Neural progenitor cell (in vitro differentiated cells): Measurements from ENCODE around the gene GDI2. TPM values are rescaled to one million over a fixed set of nuclear protein-coding genes. Genes with fewer than 3 reads are reported as not detected.
"Not testable (repeated sequence)": the region's sequence is repeated elsewhere in the genome, so short reads cannot be mapped to it uniquely, and the experiment has no call there.

Experiments
- DNase-seq: peaks from one replicate; pipeline ENCODE4 v3.0.0-alpha.2; 2016; ENCODE audit warnings: low spot score
- H2AFZ ChIP-seq: fragments of 200-600 bp; sonication (generic); replicated peaks from 2 replicates; pipeline ENCODE4 v1.6.1; 2016; ENCODE audit warnings: antibody characterized with exemption
- H3F3A ChIP-seq: fragments of 200-600 bp; sonication (generic); 2 replicates; pipeline ENCODE4 v1.6.1; 2016; ENCODE audit warnings: antibody characterized with exemption, low read depth
- H3K27ac ChIP-seq: fragments of 200-600 bp; sonication (generic); 2 replicates; pipeline ENCODE4 v1.5.1; 2016; ENCODE audit warnings: mild to moderate bottlenecking
- H3K27me3 ChIP-seq: fragments of 200-600 bp; sonication (generic); 2 replicates; pipeline ENCODE4 v1.6.1; 2016; ENCODE audit warnings: mild to moderate bottlenecking, moderate library complexity
- H3K36me3 ChIP-seq: fragments of 200-600 bp; sonication (generic); 2 replicates; pipeline ENCODE4 v1.5.1; 2016
- H3K4me1 ChIP-seq: fragments of 200-600 bp; sonication (generic); 2 replicates; pipeline ENCODE4 v1.6.1; 2016; ENCODE audit warnings: mixed run types
- H3K4me2 ChIP-seq: fragments of 200-600 bp; sonication (generic); 2 replicates; pipeline ENCODE4 v1.6.1; 2016
- H3K4me3 ChIP-seq: fragments of 200-600 bp; sonication (generic); 2 replicates; pipeline ENCODE4 v1.5.1; 2016
- H3K79me2 ChIP-seq: fragments of 200-600 bp; sonication (generic); 2 replicates; pipeline ENCODE4 v1.6.1; 2016; ENCODE audit warnings: low read depth
- H3K9ac ChIP-seq: fragments of 200-600 bp; sonication (generic); 2 replicates; pipeline ENCODE4 v1.6.1; 2016
- H3K9me3 ChIP-seq: fragments of 200-600 bp; sonication (generic); 2 replicates; pipeline ENCODE4 v1.5.1; 2016; ENCODE audit warnings: low read depth
- H4K20me1 ChIP-seq: fragments of 200-600 bp; sonication (generic); 2 replicates; pipeline ENCODE4 v1.6.1; 2016; ENCODE audit warnings: low read depth
- H3K27ac Mint-ChIP-seq: 3 replicates; pipeline ENCODE4 v1.8.0; 2021; ENCODE audit warnings: mixed read lengths
- H3K27me3 Mint-ChIP-seq: 2 replicates; pipeline ENCODE4 v1.8.0; 2022; ENCODE audit warnings: low read depth, mild to moderate bottlenecking, inconsistent platforms, moderate library complexity, mixed read lengths; ENCODE audit not compliant: insufficient read depth
- H3K36me3 Mint-ChIP-seq: 3 replicates; pipeline ENCODE4 v1.8.0; 2021; ENCODE audit warnings: mixed read lengths
- H3K4me1 Mint-ChIP-seq: 3 replicates; pipeline ENCODE4 v1.8.0; 2021; ENCODE audit warnings: mixed read lengths
- H3K4me3 Mint-ChIP-seq: 3 replicates; pipeline ENCODE4 v1.8.0; 2021; ENCODE audit warnings: mild to moderate bottlenecking, moderate library complexity, mixed read lengths
- H3K9me3 Mint-ChIP-seq: 3 replicates; pipeline ENCODE4 v1.8.0; 2020; ENCODE audit warnings: mixed read lengths
- EZH2 ChIP-seq: fragments of 200-600 bp; sonication (generic); IDR thresholded peaks from 2 replicates; pipeline ENCODE4 v1.6.1; 2017; ENCODE audit warnings: antibody characterized with exemption, mild to moderate bottlenecking, moderate library complexity
- EZH2phosphoT487 ChIP-seq: fragments of 200-600 bp; sonication (generic); IDR thresholded peaks from 2 replicates; pipeline ENCODE4 v1.6.1; 2017; ENCODE audit warnings: antibody characterized with exemption
- total RNA-seq: library from RNA; depleted of rRNA; stranded (reverse); fragments of >200 nt; gene quantifications from 2 replicates; pipeline ENCODE4 v1.2.3, GENCODE V29; 2015; ENCODE audit warnings: low replicate concordance
- TF ChIP-seq, protein P1 (sequence below): fragments of 200-600 bp; sonication (generic); IDR thresholded peaks from 2 replicates; pipeline ENCODE4 v1.5.1; 2017; ENCODE audit warnings: antibody characterized with exemption, mild to moderate bottlenecking

GDI2 gene
- total RNA-seq, 1 donor from 2014 or later, result 592 TPM

DNA sequence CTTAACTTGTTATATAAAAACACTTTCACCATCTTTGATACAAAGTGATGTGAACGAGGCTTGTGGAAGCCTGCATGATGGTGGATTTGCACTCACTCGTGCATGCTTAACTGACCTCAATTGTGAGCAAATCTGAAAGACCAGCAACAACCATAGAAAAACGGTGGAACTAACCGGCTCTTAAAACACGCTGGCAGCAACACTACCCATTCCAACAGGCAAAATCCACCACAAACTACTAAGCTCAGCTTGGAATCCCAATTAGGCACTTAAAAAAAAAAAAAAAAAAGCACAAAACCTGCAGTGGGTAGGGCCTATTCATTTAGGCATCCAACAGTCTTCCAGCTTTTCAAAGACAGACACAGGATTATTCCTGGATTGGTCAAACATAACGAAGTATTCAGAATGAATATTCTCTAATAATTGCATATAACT lies 1.8 kb downstream of the GDI2 start:
- H3K27me3 ChIP-seq, result no peaks in the 10 kb centered on the region
- no peak overlapping the region for H2AFZ ChIP-seq
- no peak overlapping the region for H3K9ac ChIP-seq
- H3F3A ChIP-seq, result peaks cover 26% of the 10 kb centered on the region
- peaks cover 84% of the 10 kb centered on the region for H3K79me2 ChIP-seq
- Mint-ChIP-seq H3K27me3 (peaks cover 2% of the 10 kb centered on the region), H3K27ac (peak overlapping the region; percentile 17), H3K9me3 (no peaks in the 10 kb centered on the region), H3K36me3 (peaks cover 19% of the 10 kb centered on the region), H3K4me3 (peak overlapping the region; percentile 94), H3K4me1 (peaks cover 32% of the 10 kb centered on the region)
- peak overlapping the region; percentile 98 for H3K4me3 ChIP-seq
- no peak for TF ChIP-seq EZH2
- no peak for TF ChIP-seq EZH2phosphoT487
- TF ChIP-seq, protein P1, sequence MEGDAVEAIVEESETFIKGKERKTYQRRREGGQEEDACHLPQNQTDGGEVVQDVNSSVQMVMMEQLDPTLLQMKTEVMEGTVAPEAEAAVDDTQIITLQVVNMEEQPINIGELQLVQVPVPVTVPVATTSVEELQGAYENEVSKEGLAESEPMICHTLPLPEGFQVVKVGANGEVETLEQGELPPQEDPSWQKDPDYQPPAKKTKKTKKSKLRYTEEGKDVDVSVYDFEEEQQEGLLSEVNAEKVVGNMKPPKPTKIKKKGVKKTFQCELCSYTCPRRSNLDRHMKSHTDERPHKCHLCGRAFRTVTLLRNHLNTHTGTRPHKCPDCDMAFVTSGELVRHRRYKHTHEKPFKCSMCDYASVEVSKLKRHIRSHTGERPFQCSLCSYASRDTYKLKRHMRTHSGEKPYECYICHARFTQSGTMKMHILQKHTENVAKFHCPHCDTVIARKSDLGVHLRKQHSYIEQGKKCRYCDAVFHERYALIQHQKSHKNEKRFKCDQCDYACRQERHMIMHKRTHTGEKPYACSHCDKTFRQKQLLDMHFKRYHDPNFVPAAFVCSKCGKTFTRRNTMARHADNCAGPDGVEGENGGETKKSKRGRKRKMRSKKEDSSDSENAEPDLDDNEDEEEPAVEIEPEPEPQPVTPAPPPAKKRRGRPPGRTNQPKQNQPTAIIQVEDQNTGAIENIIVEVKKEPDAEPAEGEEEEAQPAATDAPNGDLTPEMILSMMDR, result no peak
- peak; percentile 77 for DNase-seq
- no peaks in the 10 kb centered on the region for H3K36me3 ChIP-seq
- H3K4me2 ChIP-seq, result peak overlapping the region; percentile 82
- H3K9me3 ChIP-seq, result no peaks in the 10 kb centered on the region
- peaks cover 60% of the 10 kb centered on the region for H4K20me1 ChIP-seq
- H3K4me1 ChIP-seq, result peaks cover 34% of the 10 kb centered on the region
- H3K27ac ChIP-seq, result peak overlapping the region; percentile 42

DNA sequence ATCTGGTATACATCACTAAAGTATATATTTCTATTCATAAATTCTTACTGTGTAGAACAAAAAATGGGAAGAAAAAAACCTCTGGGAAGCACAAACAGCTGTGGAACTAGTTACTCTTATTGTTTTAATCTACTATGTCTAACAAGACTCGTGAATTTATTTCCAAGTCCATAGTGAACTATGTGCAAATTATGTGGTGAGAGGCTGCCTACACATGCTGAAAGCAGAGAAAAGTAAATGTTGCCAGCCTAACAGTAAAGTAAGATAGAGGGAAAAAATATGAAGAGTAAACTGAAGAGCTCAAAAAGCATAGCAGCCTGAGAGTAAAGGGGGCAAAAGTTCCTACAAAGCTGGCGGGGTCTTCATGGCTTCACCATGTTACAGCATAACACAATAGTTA lies 3.0 kb downstream of the GDI2 start:
- Histone ChIP-seq H2AFZ (no peak overlapping the region), H3K9me3 (no peaks in the 10 kb centered on the region), H3K27ac (no peak overlapping the region), H3K79me2 (peaks cover 95% of the 10 kb centered on the region), H3F3A (peaks cover 30% of the 10 kb centered on the region), H3K4me3 (peak overlapping the region; percentile 98), H3K36me3 (peaks cover 7% of the 10 kb centered on the region), H3K27me3 (no peaks in the 10 kb centered on the region), H3K4me1 (peaks cover 34% of the 10 kb centered on the region), H3K4me2 (peak overlapping the region; percentile 82), H4K20me1 (peaks cover 71% of the 10 kb centered on the region), H3K9ac (peak overlapping the region; percentile 0)
- Mint-ChIP-seq H3K4me1 (peaks cover 32% of the 10 kb centered on the region), H3K27me3 (peaks cover 2% of the 10 kb centered on the region), H3K36me3 (peaks cover 25% of the 10 kb centered on the region), H3K27ac (no peak overlapping the region), H3K9me3 (no peaks in the 10 kb centered on the region), H3K4me3 (peak overlapping the region; percentile 67)
- TF ChIP-seq EZH2phosphoT487, result no peak
- TF ChIP-seq, protein P1, result no peak
- no peak for TF ChIP-seq EZH2
- DNase-seq, result no peak

DNA sequence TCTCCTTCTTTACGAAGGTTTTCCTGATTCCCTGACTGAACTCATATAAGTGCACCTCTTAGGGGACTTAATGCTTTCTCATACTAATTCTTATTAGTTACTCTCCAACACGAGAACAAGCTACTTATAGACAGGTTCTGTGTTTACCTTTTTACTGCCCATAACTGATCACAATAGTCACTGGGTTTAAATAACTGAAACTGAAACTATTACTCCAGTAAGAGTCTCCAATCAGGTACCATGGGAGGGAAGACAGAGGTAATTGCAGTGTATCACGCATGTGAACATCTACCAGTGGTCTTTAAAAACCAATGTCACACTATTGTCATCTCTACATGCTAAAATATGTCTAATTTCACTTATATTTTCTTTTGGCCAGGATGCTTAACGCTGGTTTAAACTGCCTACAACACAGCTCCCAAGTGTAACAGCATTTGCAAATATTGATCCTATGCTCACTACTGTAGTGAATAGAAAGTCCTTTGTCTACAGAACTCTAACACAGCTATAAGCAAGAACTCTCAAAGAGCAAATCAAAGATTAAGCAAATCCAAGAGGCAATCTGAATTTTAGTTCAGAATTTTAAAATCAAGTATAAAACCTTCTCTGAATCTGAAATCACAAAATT lies 3.6 kb downstream of the GDI2 start:
- Histone ChIP-seq H3K4me2 (peak overlapping the region; percentile 82), H3K27ac (no peak overlapping the region), H3K4me1 (peaks cover 30% of the 10 kb centered on the region), H3K79me2 (peaks cover 95% of the 10 kb centered on the region), H3K4me3 (peak overlapping the region; percentile 98), H3F3A (peaks cover 30% of the 10 kb centered on the region), H4K20me1 (peaks cover 71% of the 10 kb centered on the region), H3K9ac (peak overlapping the region; percentile 0), H3K9me3 (no peaks in the 10 kb centered on the region), H3K36me3 (peaks cover 7% of the 10 kb centered on the region), H2AFZ (no peak overlapping the region), H3K27me3 (no peaks in the 10 kb centered on the region)
- H3K4me3 Mint-ChIP-seq, result no peak overlapping the region
- peaks cover 21% of the 10 kb centered on the region for H3K36me3 Mint-ChIP-seq
- peaks cover 28% of the 10 kb centered on the region for H3K4me1 Mint-ChIP-seq
- H3K9me3 Mint-ChIP-seq, result no peaks in the 10 kb centered on the region
- H3K27me3 Mint-ChIP-seq, result no peaks in the 10 kb centered on the region
- DNase-seq, result no peak
- TF ChIP-seq EZH2phosphoT487, result no peak
- TF ChIP-seq EZH2, result no peak
- TF ChIP-seq, protein P1, result no peak
- H3K27ac Mint-ChIP-seq, result no peak overlapping the region

DNA sequence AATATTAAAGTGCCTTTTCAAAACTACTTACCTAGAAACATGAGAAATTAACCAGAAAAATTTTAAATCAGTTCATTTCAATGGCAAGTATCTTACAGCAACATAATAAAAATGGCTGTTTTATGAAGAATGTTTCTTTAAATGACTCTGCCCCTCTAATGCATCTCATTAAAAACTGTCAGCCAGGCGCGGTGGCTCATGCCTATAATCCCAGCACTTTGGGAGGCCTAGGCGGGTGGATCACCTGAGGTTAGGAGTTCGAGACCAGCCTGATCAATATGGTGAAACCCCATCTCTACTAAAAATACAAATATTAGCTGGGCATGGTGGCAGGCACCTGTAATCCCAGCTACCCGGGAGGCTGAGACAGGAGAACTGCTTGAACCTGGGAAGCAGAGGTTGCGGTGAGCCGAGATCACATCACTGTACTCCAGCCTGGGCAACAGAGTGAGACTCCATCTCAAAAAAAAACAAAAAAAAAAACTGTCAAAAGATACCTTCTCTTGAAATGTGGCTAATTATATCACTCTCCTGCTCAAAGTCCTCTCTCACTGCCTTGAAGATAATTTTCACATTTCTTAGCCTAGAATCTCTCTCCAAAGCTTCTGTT lies 4.3 kb downstream of the GDI2 start:
- H3K36me3 ChIP-seq, H2AFZ ChIP-seq, H3K27me3 ChIP-seq, H3K4me2 ChIP-seq, H3K27me3 Mint-ChIP-seq, DNase-seq, H3K9ac ChIP-seq, H3K4me3 ChIP-seq, H3K27ac ChIP-seq, H3K4me3 Mint-ChIP-seq, H3K27ac Mint-ChIP-seq, H3K9me3 ChIP-seq, H3K9me3 Mint-ChIP-seq: not testable (repeated sequence)
- H4K20me1 ChIP-seq, result peaks cover 78% of the 10 kb centered on the region
- H3K36me3 Mint-ChIP-seq, result peaks cover 26% of the 10 kb centered on the region
- peaks cover 23% of the 10 kb centered on the region for H3K4me1 Mint-ChIP-seq
- peaks cover 24% of the 10 kb centered on the region for H3K4me1 ChIP-seq
- peaks cover 27% of the 10 kb centered on the region for H3F3A ChIP-seq
- H3K79me2 ChIP-seq, result peaks cover 95% of the 10 kb centered on the region
